WTC11 (cell line): Measurements from ENCODE around the gene NUP98. TPM values are rescaled to one million over a fixed set of nuclear protein-coding genes. Genes with fewer than 3 reads are reported as not detected.

ENCODE experiments used
- ATAC-seq: fragments of 200-7000 bp; cut with Tn5 transposase; 2 replicates; pipeline ENCODE4 v1.10.0; 2021; ENCODE audit warnings: mild to moderate bottlenecking, moderate library complexity
- CTCF ChIA-PET: fragments of 300-600 bp; sonication (Branson Sonifier 250); formaldehyde crosslinking; loops from one replicate; lab custom pipeline; 2021; ENCODE audit warnings: antibody characterized with exemption; lab: Charles Lee
- POLR2A ChIA-PET: fragments of 350-600 bp; sonication (Branson Sonifier 250); formaldehyde crosslinking; loops from one replicate; lab custom pipeline; 2021; ENCODE audit warnings: antibody characterized with exemption; lab: Charles Lee
- DNase-seq: peaks from one replicate; pipeline ENCODE4 v3.0.0; 2021; ENCODE audit warnings: low spot score
- H3K27ac Mint-ChIP-seq: 2 replicates; pipeline ENCODE4 v1.8.0; 2021; ENCODE audit warnings: mixed read lengths
- H3K27me3 Mint-ChIP-seq: 2 replicates; pipeline ENCODE4 v1.8.0; 2021; ENCODE audit warnings: low read depth, mild to moderate bottlenecking, moderate library complexity, mixed read lengths
- H3K36me3 Mint-ChIP-seq: 2 replicates; pipeline ENCODE4 v1.8.0; 2021; ENCODE audit warnings: mixed read lengths
- H3K4me1 Mint-ChIP-seq: 2 replicates; pipeline ENCODE4 v1.8.0; 2022; ENCODE audit warnings: mixed read lengths
- H3K4me3 Mint-ChIP-seq: 2 replicates; pipeline ENCODE4 v1.8.0; 2021; ENCODE audit warnings: mild to moderate bottlenecking, moderate library complexity, mixed read lengths
- H3K9me3 Mint-ChIP-seq: 2 replicates; pipeline ENCODE4 v1.8.0; 2021; ENCODE audit warnings: mixed read lengths
- ARID4B ChIP-seq: sonication (generic); formaldehyde crosslinking; IDR thresholded peaks from 2 replicates; pipeline ENCODE4 v1.8.0; 2023; ENCODE audit warnings: missing genetic modification reagents, mild to moderate bottlenecking, borderline replicate concordance
- CREM ChIP-seq: sonication (generic); formaldehyde crosslinking; IDR thresholded peaks from 2 replicates; pipeline ENCODE4 v1.8.1; 2022; ENCODE audit warnings: mild to moderate bottlenecking, missing genetic modification reagents, moderate library complexity
- FOXP4 ChIP-seq: sonication (generic); formaldehyde crosslinking; IDR thresholded peaks from 2 replicates; pipeline ENCODE4 v1.8.0; 2022; ENCODE audit warnings: mild to moderate bottlenecking, missing genetic modification reagents
- HMGXB4 ChIP-seq: sonication (generic); formaldehyde crosslinking; IDR thresholded peaks from 2 replicates; pipeline ENCODE4 v1.8.1; 2023; ENCODE audit warnings: mild to moderate bottlenecking, moderate library complexity, missing genetic modification reagents
- MAX ChIP-seq: sonication (generic); formaldehyde crosslinking; IDR thresholded peaks from 2 replicates; pipeline ENCODE4 v1.8.0; 2022; ENCODE audit warnings: mild to moderate bottlenecking, missing genetic modification reagents
- MXD4 ChIP-seq: fragments of 250-450 bp; sonication (Bioruptor Pico); IDR thresholded peaks from 2 replicates; pipeline ENCODE4 v1.8.0; 2021; ENCODE audit warnings: mild to moderate bottlenecking, moderate library complexity, borderline replicate concordance
- NFATC4 ChIP-seq: fragments of 250-450 bp; sonication (Bioruptor Pico); IDR thresholded peaks from 2 replicates; pipeline ENCODE4 v1.9.0; 2021; ENCODE audit warnings: mild to moderate bottlenecking
- NFE2L1 ChIP-seq: sonication (generic); formaldehyde crosslinking; IDR thresholded peaks from 2 replicates; pipeline ENCODE4 v1.8.1; 2023; ENCODE audit warnings: missing genetic modification reagents
- PRDM15 ChIP-seq: sonication (generic); formaldehyde crosslinking; IDR thresholded peaks from 2 replicates; pipeline ENCODE4 v1.8.0; 2022; ENCODE audit warnings: missing genetic modification reagents
- RELA ChIP-seq: sonication (generic); formaldehyde crosslinking; IDR thresholded peaks from 2 replicates; pipeline ENCODE4 v1.8.1; 2022; ENCODE audit warnings: missing genetic modification reagents, mild to moderate bottlenecking, borderline replicate concordance
- SMAD3 ChIP-seq: sonication (generic); formaldehyde crosslinking; IDR thresholded peaks from 2 replicates; pipeline ENCODE4 v1.8.0; 2022; ENCODE audit warnings: missing genetic modification reagents, mild to moderate bottlenecking, borderline replicate concordance
- SOX15 ChIP-seq: fragments of 250-450 bp; sonication (Bioruptor Pico); IDR thresholded peaks from 2 replicates; pipeline ENCODE4 v1.9.0; 2021; ENCODE audit warnings: mild to moderate bottlenecking
- SP1 ChIP-seq: sonication (generic); formaldehyde crosslinking; conservative IDR thresholded peaks from 2 replicates; pipeline ENCODE4 v1.8.1; 2022; ENCODE audit warnings: missing genetic modification reagents
- ZBTB43 ChIP-seq: sonication (generic); formaldehyde crosslinking; IDR thresholded peaks from 2 replicates; pipeline ENCODE4 v1.8.1; 2023; ENCODE audit warnings: mild to moderate bottlenecking, missing genetic modification reagents
- ZNF138 ChIP-seq: sonication (generic); formaldehyde crosslinking; conservative IDR thresholded peaks from 2 replicates; pipeline ENCODE4 v1.8.1; 2022; ENCODE audit warnings: mild to moderate bottlenecking, moderate library complexity, missing genetic modification reagents
- ZNF232 ChIP-seq: sonication (generic); formaldehyde crosslinking; IDR thresholded peaks from 2 replicates; pipeline ENCODE4 v1.8.0; 2022; ENCODE audit warnings: mild to moderate bottlenecking, missing genetic modification reagents
- ZNF416 ChIP-seq: fragments of 250-450 bp; sonication (Bioruptor Pico); IDR thresholded peaks from 2 replicates; pipeline ENCODE4 v1.9.0; 2021; ENCODE audit warnings: mild to moderate bottlenecking, inconsistent platforms
- total RNA-seq: library from RNA; stranded (reverse); gene quantifications from 3 replicates; pipeline ENCODE4 v1.2.3, GENCODE V29; 2021

The NUP98 gene
- total RNA-seq, 1 experiment from 2014 or later: 81.4 TPM

GRCh38 chr11:3709977-3710376 lies 87.4 kb downstream of the NUP98 start:
- H3K27ac Mint-ChIP-seq: no peak overlapping the region
- H3K27me3 Mint-ChIP-seq: no peaks in the 10 kb centered on the region; the same call in 1 of the 2 replicates
- TF ChIP-seq SOX15 (CRISPR knock-in tag): no peak
- TF ChIP-seq HMGXB4 (CRISPR knock-in tag): no peak
- TF ChIP-seq PRDM15 (CRISPR knock-in tag): no peak
- TF ChIP-seq ZNF232: no peak
- no peak for TF ChIP-seq FOXP4 (CRISPR knock-in tag)
- no peak for TF ChIP-seq MXD4 (CRISPR knock-in tag)
- no peak for TF ChIP-seq NFATC4
- TF ChIP-seq NFE2L1 (CRISPR knock-in tag): no peak
- TF ChIP-seq CREM: no peak
- no peak for TF ChIP-seq ZNF138 (CRISPR knock-in tag)
- no peak for TF ChIP-seq ZNF416 (CRISPR knock-in tag)
- no peak for TF ChIP-seq MAX (CRISPR knock-in tag)
- TF ChIP-seq SP1 (CRISPR knock-in tag): no peak
- no peak for TF ChIP-seq RELA
- no peak for TF ChIP-seq ZBTB43
- TF ChIP-seq ARID4B: no peak
- TF ChIP-seq SMAD3 (CRISPR knock-in tag): no peak
- TF ChIP-seq, all 79 proteins: peak for 0
- Mint-ChIP-seq H3K4me1 (peaks cover 31% of the 10 kb centered on the region), H3K36me3 (peaks cover 52% of the 10 kb centered on the region), H3K4me3 (peak overlapping the region; percentile 33), H3K9me3 (no peaks in the 10 kb centered on the region)
- POLR2A ChIA-PET: no interaction called here
- DNase-seq: no peak
- ATAC-seq: no peak; the same call in 1 of the 2 replicates
- CTCF ChIA-PET: interaction anchor here (1.1 to 1.5 kb wide), 2 partner anchors 11 to 145 kb away, joined by 3 to 4 read pairs; partner anchors contain the start of gene STIM1
